WTC11 (cell line): ENCODE data around the gene TNIP2. TPM values are rescaled to one million over a fixed set of nuclear protein-coding genes. Genes with fewer than 3 reads are reported as not detected.

Experiments used
- ATAC-seq: fragments of 200-7000 bp; cut with Tn5 transposase; 2 replicates; pipeline ENCODE4 v1.10.0; 2021; ENCODE audit warnings: mild to moderate bottlenecking, moderate library complexity
- Bru-seq: library from RNA; stranded (reverse); fragments of 400-500 nt; gene quantifications from one replicate; lab custom pipeline; 2021; lab: Mats Ljungman, UMichigan
- CTCF ChIA-PET: fragments of 300-600 bp; sonication (Branson Sonifier 250); formaldehyde crosslinking; loops from one replicate; lab custom pipeline; 2021; ENCODE audit warnings: antibody characterized with exemption; lab: Charles Lee
- POLR2A ChIA-PET: fragments of 350-600 bp; sonication (Branson Sonifier 250); formaldehyde crosslinking; loops from one replicate; lab custom pipeline; 2021; ENCODE audit warnings: antibody characterized with exemption; lab: Charles Lee
- DNase-seq: peaks from one replicate; pipeline ENCODE4 v3.0.0; 2021; ENCODE audit warnings: low spot score
- H3K27ac Mint-ChIP-seq: 2 replicates; pipeline ENCODE4 v1.8.0; 2021; ENCODE audit warnings: mixed read lengths
- H3K27me3 Mint-ChIP-seq: 2 replicates; pipeline ENCODE4 v1.8.0; 2021; ENCODE audit warnings: low read depth, mild to moderate bottlenecking, moderate library complexity, mixed read lengths
- H3K36me3 Mint-ChIP-seq: 2 replicates; pipeline ENCODE4 v1.8.0; 2021; ENCODE audit warnings: mixed read lengths
- H3K4me1 Mint-ChIP-seq: 2 replicates; pipeline ENCODE4 v1.8.0; 2022; ENCODE audit warnings: mixed read lengths
- H3K4me3 Mint-ChIP-seq: 2 replicates; pipeline ENCODE4 v1.8.0; 2021; ENCODE audit warnings: mild to moderate bottlenecking, moderate library complexity, mixed read lengths
- H3K9me3 Mint-ChIP-seq: 2 replicates; pipeline ENCODE4 v1.8.0; 2021; ENCODE audit warnings: mixed read lengths
- ATF1 ChIP-seq: sonication (generic); formaldehyde crosslinking; IDR thresholded peaks from 2 replicates; pipeline ENCODE4 v1.8.1; 2023; ENCODE audit warnings: mild to moderate bottlenecking, moderate library complexity, missing genetic modification reagents
- ETV6 ChIP-seq: sonication (generic); formaldehyde crosslinking; IDR thresholded peaks from 2 replicates; pipeline ENCODE4 v1.8.1; 2022; ENCODE audit warnings: mild to moderate bottlenecking, missing genetic modification reagents
- FOXJ3 ChIP-seq: sonication (generic); formaldehyde crosslinking; IDR thresholded peaks from 2 replicates; pipeline ENCODE4 v1.9.0; 2021; ENCODE audit warnings: missing genetic modification reagents, mild to moderate bottlenecking, borderline replicate concordance
- GABPB1 ChIP-seq: sonication (generic); formaldehyde crosslinking; IDR thresholded peaks from 2 replicates; pipeline ENCODE4 v1.8.1; 2023; ENCODE audit warnings: mild to moderate bottlenecking, missing genetic modification reagents
- NFATC4 ChIP-seq: fragments of 250-450 bp; sonication (Bioruptor Pico); IDR thresholded peaks from 2 replicates; pipeline ENCODE4 v1.9.0; 2021; ENCODE audit warnings: mild to moderate bottlenecking
- NFE2L1 ChIP-seq: sonication (generic); formaldehyde crosslinking; IDR thresholded peaks from 2 replicates; pipeline ENCODE4 v1.8.1; 2023; ENCODE audit warnings: missing genetic modification reagents
- NR2C2 ChIP-seq: sonication (generic); formaldehyde crosslinking; IDR thresholded peaks from 2 replicates; pipeline ENCODE4 v1.8.0; 2022; ENCODE audit warnings: mild to moderate bottlenecking, missing genetic modification reagents
- NR3C1 ChIP-seq: sonication (generic); formaldehyde crosslinking; conservative IDR thresholded peaks from 2 replicates; pipeline ENCODE4 v1.8.1; 2023; ENCODE audit warnings: low read depth, mild to moderate bottlenecking, missing genetic modification reagents
- RORB ChIP-seq: fragments of 250-450 bp; sonication (Bioruptor Pico); IDR thresholded peaks from 2 replicates; pipeline ENCODE4 v1.9.0; 2021; ENCODE audit warnings: mild to moderate bottlenecking
- SOX15 ChIP-seq: fragments of 250-450 bp; sonication (Bioruptor Pico); IDR thresholded peaks from 2 replicates; pipeline ENCODE4 v1.9.0; 2021; ENCODE audit warnings: mild to moderate bottlenecking
- SP1 ChIP-seq: sonication (generic); formaldehyde crosslinking; conservative IDR thresholded peaks from 2 replicates; pipeline ENCODE4 v1.8.1; 2022; ENCODE audit warnings: missing genetic modification reagents
- ZNF138 ChIP-seq: sonication (generic); formaldehyde crosslinking; conservative IDR thresholded peaks from 2 replicates; pipeline ENCODE4 v1.8.1; 2022; ENCODE audit warnings: mild to moderate bottlenecking, moderate library complexity, missing genetic modification reagents
- ZNF317 ChIP-seq: sonication (generic); formaldehyde crosslinking; IDR thresholded peaks from 2 replicates; pipeline ENCODE4 v1.8.1; 2023; ENCODE audit warnings: low read depth, mild to moderate bottlenecking, moderate library complexity, missing genetic modification reagents, borderline replicate concordance
- ZNF396 ChIP-seq: fragments of 250-450 bp; sonication (Bioruptor Pico); IDR thresholded peaks from 2 replicates; pipeline ENCODE4 v1.8.0; 2021; ENCODE audit warnings: mild to moderate bottlenecking, moderate library complexity, borderline replicate concordance
- long read RNA-seq, 3 experiments: library from RNA in 1 of 3; library from capped mRNA in 1 of 3; library from polyadenylated mRNA in 1 of 3; unstranded in 2 of 3; stranded (forward) in 1 of 3; transcript quantifications; one replicate each; pipeline ENCODE4 v2.0.0, GENCODE V29; 2021
- total RNA-seq: library from RNA; stranded (reverse); gene quantifications from 3 replicates; pipeline ENCODE4 v1.2.3, GENCODE V29; 2021
- TF ChIP-seq, protein P1 (sequence below): sonication (generic); formaldehyde crosslinking; IDR thresholded peaks from 2 replicates; pipeline ENCODE4 v1.8.1; 2023; ENCODE audit warnings: mild to moderate bottlenecking, moderate library complexity, missing genetic modification reagents
- TF ChIP-seq, protein P2 (sequence below): fragments of 200-600 bp; IDR thresholded peaks from 2 replicates; pipeline ENCODE4 v1.8.0; 2022; ENCODE audit warnings: antibody characterized with exemption
- TF ChIP-seq, protein P3 (sequence below): sonication (generic); formaldehyde crosslinking; IDR thresholded peaks from 2 replicates; pipeline ENCODE4 v1.8.0; 2022; ENCODE audit warnings: mild to moderate bottlenecking, missing genetic modification reagents
- TF ChIP-seq, protein P4 (sequence below): sonication (generic); formaldehyde crosslinking; IDR thresholded peaks from 2 replicates; pipeline ENCODE4 v1.8.1; 2023; ENCODE audit warnings: mild to moderate bottlenecking, missing genetic modification reagents
- TF ChIP-seq, protein P5 (sequence below): sonication (generic); formaldehyde crosslinking; IDR thresholded peaks from 2 replicates; pipeline ENCODE4 v1.8.0; 2023; ENCODE audit warnings: missing genetic modification reagents
- TF ChIP-seq, protein P6 (sequence below): sonication (generic); formaldehyde crosslinking; IDR thresholded peaks from 2 replicates; pipeline ENCODE4 v1.8.1; 2022; ENCODE audit warnings: missing genetic modification reagents, borderline replicate concordance
- TF ChIP-seq, protein P7 (sequence below): sonication (generic); formaldehyde crosslinking; IDR thresholded peaks from 2 replicates; pipeline ENCODE4 v1.8.1; 2023; ENCODE audit warnings: mild to moderate bottlenecking, missing genetic modification reagents, moderate library complexity
- TF ChIP-seq, protein P8 (sequence below): sonication (generic); formaldehyde crosslinking; IDR thresholded peaks from 2 replicates; pipeline ENCODE4 v1.8.0; 2022; ENCODE audit warnings: mild to moderate bottlenecking, missing genetic modification reagents

Gene TNIP2, protein sequence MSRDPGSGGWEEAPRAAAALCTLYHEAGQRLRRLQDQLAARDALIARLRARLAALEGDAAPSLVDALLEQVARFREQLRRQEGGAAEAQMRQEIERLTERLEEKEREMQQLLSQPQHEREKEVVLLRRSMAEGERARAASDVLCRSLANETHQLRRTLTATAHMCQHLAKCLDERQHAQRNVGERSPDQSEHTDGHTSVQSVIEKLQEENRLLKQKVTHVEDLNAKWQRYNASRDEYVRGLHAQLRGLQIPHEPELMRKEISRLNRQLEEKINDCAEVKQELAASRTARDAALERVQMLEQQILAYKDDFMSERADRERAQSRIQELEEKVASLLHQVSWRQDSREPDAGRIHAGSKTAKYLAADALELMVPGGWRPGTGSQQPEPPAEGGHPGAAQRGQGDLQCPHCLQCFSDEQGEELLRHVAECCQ
- total RNA-seq (39.3 to 44.4 TPM (median 41.5 TPM) in 3 replicates), Bru-seq, nascent RNA (percentile 65 among the genes with signal in this experiment)
- long read RNA-seq, experiment 1, transcript TNIP2-203 (5 exons, 1,653 nt) = minor isoform, 7 of 199 reads
- long read RNA-seq, experiment 1, transcript TNIP2-201 (6 exons, 1,974 nt) = major isoform, 159 of 199 reads
- long read RNA-seq, experiment 1, partial matches to known transcripts = 9 of 199 reads
- long read RNA-seq, experiment 1, other reads (novel, unspliced or antisense) = 21 of 199 reads
- long read RNA-seq, experiment 2, transcript TNIP2-201 (6 exons, 1,974 nt) = major isoform, 34 of 55 reads
- long read RNA-seq, experiment 2, partial matches to known transcripts = 15 of 55 reads
- long read RNA-seq, experiment 2, other reads (novel, unspliced or antisense) = 5 of 55 reads
- long read RNA-seq, experiment 3, transcript TNIP2-206 (6 exons, 2,006 nt) = major isoform, 8 of 13 reads
- long read RNA-seq, experiment 3, partial matches to known transcripts = 2 of 13 reads
- long read RNA-seq, experiment 3, other reads (novel, unspliced or antisense) = 2 of 13 reads

DNA sequence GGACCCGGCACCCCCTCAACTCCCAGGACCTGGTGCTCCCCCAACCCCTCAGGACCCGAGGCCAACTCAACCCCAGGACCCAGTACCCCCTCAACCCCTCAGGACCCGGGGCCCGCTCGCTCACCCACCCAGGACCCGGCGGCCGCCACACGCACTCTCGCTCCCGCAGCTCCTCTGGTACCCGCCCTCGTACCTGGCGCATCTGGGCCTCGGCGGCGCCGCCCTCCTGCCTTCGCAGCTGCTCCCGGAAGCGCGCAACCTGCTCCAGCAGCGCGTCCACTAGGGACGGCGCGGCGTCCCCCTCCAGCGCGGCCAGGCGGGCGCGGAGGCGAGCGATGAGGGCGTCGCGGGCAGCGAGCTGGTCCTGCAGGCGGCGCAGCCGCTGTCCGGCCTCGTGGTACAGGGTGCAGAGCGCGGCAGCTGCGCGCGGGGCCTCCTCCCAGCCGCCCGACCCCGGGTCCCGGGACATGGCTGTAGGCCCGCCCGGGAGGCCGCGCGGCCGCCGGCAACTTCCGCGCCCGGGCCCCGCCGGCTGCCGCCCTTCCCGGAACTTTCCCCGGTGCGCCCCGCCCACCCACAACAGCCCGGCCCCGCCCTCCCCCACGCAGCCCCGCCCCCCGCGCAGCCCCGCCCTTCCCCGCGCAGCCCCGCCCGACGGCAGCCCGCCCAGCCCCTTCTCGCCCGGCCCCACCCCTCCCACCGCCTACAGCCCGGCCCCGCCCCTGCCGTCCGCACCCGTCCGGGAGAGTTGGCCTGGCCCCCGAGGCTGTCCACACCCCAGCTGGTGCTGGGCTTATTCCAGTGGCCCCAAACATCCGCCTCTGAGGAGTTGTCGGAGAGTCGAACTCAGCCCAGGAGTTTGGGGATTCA, at the start of gene TNIP2:
TNIP2 (minus strand) TSS at position 516 of the 870 bp plus-strand sequence; CDS start at position 469, 47 bp downstream.
- no peaks in the 10 kb centered on the region for H3K9me3 Mint-ChIP-seq
- H3K4me3 Mint-ChIP-seq = peak within 1 kb of the TSS; percentile 73
- ChIA-PET CTCF (interaction anchor here (0.6 to 1.5 kb wide), 7 partner anchors 11 to 287 kb away, joined by 3 to 10 read pairs (median 5); partner anchors contain the start of genes GRK4, NOP14 and RNF4), POLR2A (interaction anchor here (0.7 kb wide), 1 partner anchor 36 kb away, joined by 3 read pairs; no protein-coding TSS in a partner anchor)
- 0 out of 2 replicates have a peak, but pooled peaks cover 2% of the 10 kb centered on the region for H3K36me3 Mint-ChIP-seq
- DNase-seq (peak; percentile 83), ATAC-seq (peak; percentile 79)
- H3K27me3 Mint-ChIP-seq = no peaks in the 10 kb centered on the region
- peak within 1 kb of the TSS; percentile 32 for H3K27ac Mint-ChIP-seq
- H3K4me1 Mint-ChIP-seq = peaks cover 22% of the 10 kb centered on the region
- TF ChIP-seq ZNF138 (CRISPR knock-in tag) (no peak), SP1 (CRISPR knock-in tag) (peak; percentile 80), NR2C2 (CRISPR knock-in tag) (no peak), NFE2L1 (peak; percentile 60; the same call in 1 of the 2 replicates), GABPB1 (CRISPR knock-in tag) (0 out of 2 replicates have a peak, but pooled peaks have one; percentile 60), ZNF317 (CRISPR knock-in tag) (peak; percentile 11; the same call in 1 of the 2 replicates), ETV6 (CRISPR knock-in tag) (peak; percentile 99), NR3C1 (no peak), FOXJ3 (CRISPR knock-in tag) (no peak), SOX15 (CRISPR knock-in tag) (no peak), NFATC4 (CRISPR knock-in tag) (no peak), ZNF396 (no peak), RORB (CRISPR knock-in tag) (no peak), ATF1 (CRISPR knock-in tag) (no peak)
- TF ChIP-seq, protein P1, sequence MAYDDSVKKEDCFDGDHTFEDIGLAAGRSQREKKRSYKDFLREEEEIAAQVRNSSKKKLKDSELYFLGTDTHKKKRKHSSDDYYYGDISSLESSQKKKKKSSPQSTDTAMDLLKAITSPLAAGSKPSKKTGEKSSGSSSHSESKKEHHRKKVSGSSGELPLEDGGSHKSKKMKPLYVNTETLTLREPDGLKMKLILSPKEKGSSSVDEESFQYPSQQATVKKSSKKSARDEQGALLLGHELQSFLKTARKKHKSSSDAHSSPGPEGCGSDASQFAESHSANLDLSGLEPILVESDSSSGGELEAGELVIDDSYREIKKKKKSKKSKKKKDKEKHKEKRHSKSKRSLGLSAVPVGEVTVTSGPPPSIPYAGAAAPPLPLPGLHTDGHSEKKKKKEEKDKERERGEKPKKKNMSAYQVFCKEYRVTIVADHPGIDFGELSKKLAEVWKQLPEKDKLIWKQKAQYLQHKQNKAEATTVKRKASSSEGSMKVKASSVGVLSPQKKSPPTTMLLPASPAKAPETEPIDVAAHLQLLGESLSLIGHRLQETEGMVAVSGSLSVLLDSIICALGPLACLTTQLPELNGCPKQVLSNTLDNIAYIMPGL (CRISPR knock-in tag) = peak; percentile 94
- TF ChIP-seq, protein P2, sequence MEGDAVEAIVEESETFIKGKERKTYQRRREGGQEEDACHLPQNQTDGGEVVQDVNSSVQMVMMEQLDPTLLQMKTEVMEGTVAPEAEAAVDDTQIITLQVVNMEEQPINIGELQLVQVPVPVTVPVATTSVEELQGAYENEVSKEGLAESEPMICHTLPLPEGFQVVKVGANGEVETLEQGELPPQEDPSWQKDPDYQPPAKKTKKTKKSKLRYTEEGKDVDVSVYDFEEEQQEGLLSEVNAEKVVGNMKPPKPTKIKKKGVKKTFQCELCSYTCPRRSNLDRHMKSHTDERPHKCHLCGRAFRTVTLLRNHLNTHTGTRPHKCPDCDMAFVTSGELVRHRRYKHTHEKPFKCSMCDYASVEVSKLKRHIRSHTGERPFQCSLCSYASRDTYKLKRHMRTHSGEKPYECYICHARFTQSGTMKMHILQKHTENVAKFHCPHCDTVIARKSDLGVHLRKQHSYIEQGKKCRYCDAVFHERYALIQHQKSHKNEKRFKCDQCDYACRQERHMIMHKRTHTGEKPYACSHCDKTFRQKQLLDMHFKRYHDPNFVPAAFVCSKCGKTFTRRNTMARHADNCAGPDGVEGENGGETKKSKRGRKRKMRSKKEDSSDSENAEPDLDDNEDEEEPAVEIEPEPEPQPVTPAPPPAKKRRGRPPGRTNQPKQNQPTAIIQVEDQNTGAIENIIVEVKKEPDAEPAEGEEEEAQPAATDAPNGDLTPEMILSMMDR = no peak
- TF ChIP-seq, protein P3, sequence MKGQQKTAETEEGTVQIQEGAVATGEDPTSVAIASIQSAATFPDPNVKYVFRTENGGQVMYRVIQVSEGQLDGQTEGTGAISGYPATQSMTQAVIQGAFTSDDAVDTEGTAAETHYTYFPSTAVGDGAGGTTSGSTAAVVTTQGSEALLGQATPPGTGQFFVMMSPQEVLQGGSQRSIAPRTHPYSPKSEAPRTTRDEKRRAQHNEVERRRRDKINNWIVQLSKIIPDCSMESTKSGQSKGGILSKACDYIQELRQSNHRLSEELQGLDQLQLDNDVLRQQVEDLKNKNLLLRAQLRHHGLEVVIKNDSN = no peak
- TF ChIP-seq, protein P4, sequence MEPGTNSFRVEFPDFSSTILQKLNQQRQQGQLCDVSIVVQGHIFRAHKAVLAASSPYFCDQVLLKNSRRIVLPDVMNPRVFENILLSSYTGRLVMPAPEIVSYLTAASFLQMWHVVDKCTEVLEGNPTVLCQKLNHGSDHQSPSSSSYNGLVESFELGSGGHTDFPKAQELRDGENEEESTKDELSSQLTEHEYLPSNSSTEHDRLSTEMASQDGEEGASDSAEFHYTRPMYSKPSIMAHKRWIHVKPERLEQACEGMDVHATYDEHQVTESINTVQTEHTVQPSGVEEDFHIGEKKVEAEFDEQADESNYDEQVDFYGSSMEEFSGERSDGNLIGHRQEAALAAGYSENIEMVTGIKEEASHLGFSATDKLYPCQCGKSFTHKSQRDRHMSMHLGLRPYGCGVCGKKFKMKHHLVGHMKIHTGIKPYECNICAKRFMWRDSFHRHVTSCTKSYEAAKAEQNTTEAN = no peak
- TF ChIP-seq, protein P5, sequence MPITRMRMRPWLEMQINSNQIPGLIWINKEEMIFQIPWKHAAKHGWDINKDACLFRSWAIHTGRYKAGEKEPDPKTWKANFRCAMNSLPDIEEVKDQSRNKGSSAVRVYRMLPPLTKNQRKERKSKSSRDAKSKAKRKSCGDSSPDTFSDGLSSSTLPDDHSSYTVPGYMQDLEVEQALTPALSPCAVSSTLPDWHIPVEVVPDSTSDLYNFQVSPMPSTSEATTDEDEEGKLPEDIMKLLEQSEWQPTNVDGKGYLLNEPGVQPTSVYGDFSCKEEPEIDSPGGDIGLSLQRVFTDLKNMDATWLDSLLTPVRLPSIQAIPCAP (CRISPR knock-in tag) = no peak; the same call in 1 of the 2 replicates
- TF ChIP-seq, protein P6, sequence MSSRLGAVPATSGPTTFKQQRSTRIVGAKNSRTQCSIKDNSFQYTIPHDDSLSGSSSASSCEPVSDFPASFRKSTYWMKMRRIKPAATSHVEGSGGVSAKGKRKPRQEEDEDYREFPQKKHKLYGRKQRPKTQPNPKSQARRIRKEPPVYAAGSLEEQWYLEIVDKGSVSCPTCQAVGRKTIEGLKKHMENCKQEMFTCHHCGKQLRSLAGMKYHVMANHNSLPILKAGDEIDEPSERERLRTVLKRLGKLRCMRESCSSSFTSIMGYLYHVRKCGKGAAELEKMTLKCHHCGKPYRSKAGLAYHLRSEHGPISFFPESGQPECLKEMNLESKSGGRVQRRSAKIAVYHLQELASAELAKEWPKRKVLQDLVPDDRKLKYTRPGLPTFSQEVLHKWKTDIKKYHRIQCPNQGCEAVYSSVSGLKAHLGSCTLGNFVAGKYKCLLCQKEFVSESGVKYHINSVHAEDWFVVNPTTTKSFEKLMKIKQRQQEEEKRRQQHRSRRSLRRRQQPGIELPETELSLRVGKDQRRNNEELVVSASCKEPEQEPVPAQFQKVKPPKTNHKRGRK (CRISPR knock-in tag) = no peak
- TF ChIP-seq, protein P7, sequence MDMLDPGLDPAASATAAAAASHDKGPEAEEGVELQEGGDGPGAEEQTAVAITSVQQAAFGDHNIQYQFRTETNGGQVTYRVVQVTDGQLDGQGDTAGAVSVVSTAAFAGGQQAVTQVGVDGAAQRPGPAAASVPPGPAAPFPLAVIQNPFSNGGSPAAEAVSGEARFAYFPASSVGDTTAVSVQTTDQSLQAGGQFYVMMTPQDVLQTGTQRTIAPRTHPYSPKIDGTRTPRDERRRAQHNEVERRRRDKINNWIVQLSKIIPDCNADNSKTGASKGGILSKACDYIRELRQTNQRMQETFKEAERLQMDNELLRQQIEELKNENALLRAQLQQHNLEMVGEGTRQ = peak; percentile 27; the same call in 1 of the 2 replicates
- TF ChIP-seq, protein P8, sequence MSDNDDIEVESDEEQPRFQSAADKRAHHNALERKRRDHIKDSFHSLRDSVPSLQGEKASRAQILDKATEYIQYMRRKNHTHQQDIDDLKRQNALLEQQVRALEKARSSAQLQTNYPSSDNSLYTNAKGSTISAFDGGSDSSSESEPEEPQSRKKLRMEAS (CRISPR knock-in tag) = peak; percentile 17; the same call in 1 of the 2 replicates
